ENCODE measurements around the gene NTF4.
"Not testable (repeated sequence)": the region's sequence is repeated elsewhere in the genome, so short reads cannot be mapped to it uniquely, and the experiment has no call there.

GRCh38 chr19:49029749-49030148 lies 34.9 kb downstream of the NTF4 start:
- TF ChIP-seq POLR2A, POLR2AphosphoS5 (IDR thresholded peaks at IDR 0.05): not testable (repeated sequence)
- TF ChIP-seq, protein P1, sequence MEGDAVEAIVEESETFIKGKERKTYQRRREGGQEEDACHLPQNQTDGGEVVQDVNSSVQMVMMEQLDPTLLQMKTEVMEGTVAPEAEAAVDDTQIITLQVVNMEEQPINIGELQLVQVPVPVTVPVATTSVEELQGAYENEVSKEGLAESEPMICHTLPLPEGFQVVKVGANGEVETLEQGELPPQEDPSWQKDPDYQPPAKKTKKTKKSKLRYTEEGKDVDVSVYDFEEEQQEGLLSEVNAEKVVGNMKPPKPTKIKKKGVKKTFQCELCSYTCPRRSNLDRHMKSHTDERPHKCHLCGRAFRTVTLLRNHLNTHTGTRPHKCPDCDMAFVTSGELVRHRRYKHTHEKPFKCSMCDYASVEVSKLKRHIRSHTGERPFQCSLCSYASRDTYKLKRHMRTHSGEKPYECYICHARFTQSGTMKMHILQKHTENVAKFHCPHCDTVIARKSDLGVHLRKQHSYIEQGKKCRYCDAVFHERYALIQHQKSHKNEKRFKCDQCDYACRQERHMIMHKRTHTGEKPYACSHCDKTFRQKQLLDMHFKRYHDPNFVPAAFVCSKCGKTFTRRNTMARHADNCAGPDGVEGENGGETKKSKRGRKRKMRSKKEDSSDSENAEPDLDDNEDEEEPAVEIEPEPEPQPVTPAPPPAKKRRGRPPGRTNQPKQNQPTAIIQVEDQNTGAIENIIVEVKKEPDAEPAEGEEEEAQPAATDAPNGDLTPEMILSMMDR (IDR thresholded peaks at IDR 0.05) = not testable (repeated sequence)

All from prostate gland (tissue), 2 donors.